OCI-M1 (cell line): ENCODE data around the gene HOXA5.

Experiments used
- DNase-seq: peaks from one replicate; lab custom pipeline; 2025; lab: John Stamatoyannopoulos, UW

Gene HOXA5

DNA sequence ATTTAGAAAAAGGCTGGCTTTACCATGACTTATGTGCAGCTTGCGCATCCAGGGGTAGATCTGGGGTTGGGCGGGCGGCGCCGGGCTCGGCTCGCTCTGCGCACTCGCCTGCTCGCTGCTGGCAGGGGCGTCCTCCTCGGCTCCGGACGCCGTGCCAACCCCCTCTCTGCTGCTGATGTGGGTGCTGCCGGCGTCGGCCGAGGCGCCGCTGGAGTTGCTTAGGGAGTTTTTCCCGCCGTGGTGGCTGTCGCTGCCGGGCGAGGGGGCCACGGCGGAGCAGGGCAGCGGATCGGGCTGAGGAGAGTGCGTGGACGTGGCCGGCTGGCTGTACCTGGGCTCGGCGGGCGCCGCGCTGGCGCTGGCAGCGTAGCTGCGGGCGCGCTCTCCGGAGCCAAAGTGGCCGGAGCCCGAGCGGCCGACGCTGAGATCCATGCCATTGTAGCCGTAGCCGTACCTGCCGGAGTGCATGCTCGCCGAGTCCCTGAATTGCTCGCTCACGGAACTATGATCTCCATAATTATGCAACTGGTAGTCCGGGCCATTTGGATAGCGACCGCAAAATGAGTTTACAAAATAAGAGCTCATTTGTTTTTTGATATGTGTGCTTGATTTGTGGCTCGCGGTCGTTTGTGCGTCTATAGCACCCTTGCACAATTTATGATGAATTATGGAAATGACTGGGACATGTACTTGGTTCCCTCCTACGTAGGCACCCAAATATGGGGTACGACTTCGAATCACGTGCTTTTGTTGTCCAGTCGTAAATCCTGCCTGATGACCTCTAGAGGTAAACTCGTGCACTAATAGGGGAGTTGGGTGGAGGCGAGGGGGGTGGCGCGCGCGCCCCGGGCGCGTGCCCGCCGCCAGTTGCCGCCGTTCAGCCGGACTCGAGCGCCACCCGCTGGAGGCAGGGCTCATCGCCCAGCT is at the start of gene HOXA5:
Gene HOXA5 (minus strand): TSS at position 659 of the 927 bp plus-strand sequence. CDS start 74 bp downstream, at position 585.
- DNase-seq = no peak

DNA sequence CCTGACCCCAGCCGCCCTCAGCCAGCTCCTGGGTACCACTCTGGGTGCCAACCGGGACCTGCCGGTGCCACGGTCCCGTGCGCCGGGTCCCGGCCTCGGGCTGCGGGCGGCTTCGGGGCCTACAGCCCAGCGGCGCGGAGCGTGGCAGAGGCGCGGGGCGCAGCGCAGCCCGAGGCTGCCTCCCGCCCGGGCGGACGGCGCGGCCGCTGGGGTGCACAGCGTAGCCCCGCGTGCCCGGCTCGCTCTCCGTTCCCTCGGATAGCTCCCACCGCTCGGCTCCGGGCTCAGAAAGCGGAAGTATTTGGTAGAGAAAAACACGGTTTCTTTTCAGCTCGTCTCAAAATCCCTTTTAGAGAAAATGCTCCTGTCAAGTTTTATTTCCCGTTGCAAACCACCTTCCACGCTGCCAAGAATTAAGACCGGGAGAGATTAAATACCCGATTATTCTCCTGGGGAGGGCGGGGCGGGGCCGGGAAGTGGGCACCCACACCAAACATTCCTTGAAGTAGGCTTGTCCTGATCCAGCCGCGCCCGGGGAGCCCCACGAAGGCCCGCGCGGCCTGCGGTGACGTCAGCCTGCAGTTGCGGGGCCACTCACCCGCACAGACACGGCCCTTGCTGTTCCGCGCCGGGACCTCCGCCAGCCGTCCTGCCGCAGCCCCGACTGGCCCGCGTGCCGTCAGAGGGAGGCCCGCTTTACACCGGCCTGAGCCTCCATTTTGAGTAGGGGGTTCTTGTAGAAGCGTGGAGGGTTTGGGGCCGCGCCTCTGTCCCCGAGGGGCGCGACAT is 49.3 kb upstream of the HOXA5 start:
- no peak for DNase-seq

DNA sequence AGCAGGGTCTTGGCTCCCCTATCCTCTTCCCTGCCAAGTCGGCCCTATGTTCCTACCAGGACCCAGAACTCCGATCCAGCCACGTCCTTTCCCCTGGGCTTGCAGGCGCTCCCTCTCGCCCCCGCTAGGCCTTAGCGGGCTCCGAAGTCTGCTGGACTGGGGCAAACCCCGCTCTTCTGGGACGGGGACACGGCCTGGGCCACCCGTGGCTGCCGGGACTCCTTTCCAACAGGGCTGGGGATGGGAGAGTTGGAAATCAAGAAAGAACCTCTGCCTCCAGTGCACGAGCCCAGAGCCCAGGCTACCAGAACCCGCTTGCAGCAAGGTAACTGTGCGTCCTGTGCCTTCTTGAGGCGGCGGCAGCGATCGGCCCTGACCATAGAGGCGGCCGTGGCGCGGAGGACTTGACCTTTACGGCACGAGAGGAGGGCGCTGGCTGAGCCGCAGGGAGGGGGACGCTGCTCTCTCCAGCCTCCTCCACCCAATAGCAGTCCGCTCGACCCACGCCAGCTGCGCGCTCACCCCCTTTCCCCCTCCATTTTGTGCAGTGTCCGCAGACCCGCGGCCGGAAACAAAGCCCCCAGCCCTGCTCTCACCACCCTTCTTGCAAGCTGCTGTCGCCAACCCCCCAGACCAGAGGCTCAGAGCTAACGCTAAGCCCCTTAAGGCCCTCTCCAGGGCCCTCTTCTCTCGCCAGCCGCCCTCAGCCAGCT is 48.5 kb upstream of the HOXA5 start:
- DNase-seq = no peak

DNA sequence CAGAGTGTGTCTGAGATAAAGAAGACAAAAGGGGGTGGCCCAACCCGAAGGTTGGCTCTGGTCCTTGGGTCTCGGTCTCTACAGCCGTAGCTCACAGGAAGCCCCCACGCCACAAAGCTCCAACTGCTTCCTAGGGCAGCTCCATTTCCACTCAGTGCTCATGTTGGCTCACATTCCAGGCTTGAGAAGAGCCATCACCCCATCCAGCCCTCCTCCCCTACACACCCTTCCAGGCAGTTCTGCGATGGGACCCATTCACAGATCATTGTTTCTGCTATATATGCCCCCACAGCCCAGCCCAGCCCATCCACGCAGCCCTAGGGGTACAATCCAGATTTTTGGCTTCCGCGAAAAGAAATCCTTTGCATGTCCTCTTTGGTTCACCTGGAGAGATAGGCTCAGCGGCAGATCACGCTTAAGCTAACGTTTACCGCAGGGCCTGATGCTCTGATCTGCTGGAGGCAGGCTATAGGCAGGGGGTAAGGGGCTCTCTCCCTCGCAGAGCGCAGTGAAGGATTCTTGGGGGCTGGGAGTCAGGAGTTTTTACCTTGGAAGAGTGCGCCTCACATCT is 47.8 kb upstream of the HOXA5 start:
- no peak for DNase-seq

DNA sequence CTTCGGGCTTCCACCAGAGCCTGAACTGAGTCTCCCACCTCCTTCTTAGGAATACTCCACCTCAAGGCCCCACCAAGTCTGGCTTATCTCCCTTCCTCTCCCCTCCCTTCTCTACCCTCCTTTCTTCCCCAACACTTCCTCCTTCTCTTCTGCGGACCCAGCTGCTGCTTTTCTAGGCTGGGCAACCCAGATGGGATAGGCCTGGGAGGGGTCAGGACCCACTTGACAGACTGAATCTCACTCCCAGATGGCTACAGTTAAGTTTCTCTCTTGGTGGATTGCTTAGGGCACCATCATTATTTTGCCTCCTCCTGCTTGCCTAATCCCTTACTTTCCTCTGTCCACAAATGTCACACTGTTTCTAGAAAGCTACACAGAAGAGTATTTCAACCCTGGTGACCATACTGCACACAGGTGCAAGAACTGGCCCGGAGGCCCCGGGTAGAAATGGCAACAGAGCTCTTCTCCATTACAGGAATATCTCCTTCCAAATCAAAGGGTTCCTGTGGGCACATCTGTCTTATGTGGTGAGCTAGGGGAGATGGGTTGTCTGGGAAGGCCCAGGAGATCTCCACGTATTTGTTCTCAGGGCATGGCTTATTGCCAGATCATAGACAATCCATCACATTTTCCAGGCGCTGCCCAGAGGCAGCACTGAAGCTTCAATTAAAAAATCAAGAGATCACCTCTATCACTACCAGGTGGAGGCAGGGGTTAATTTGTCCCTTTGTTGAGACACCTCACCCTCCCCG is 46.7 kb upstream of the HOXA5 start:
- no peak for DNase-seq

DNA sequence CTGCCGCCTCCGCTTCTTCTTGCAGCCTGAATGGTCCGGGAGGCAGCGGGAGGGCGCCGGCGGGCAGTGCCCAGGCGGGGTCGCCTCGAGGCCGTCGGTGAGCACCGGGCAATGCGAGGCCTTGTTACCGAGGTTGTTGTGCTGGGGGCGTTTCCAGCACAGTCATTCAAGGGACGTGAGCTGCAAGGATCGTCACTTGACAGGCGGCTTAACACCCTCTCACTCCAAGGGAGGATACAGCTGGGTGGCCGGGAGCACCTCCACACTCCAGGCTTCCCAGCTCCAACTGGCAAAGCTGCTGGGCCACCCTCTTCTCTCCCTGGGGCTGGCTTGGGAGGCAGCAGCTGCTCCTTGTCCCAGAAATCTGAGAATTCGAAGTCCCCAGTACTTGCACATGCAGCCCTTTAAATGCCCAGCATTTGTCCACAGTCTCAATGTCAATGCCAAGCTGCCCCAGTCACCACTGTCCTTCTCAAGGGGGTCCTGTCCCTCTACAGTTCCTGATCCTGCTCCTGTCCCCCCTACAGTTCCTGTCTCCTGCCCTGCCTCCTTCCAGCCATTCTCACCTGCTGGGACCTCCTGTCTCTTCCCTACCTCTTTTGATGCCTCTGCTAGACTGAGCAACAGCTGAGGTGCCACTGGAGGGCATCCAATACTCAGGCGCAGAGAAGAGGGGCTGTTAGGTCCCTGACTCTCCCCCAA is 46.0 kb upstream of the HOXA5 start:
- DNase-seq = no peak

DNA sequence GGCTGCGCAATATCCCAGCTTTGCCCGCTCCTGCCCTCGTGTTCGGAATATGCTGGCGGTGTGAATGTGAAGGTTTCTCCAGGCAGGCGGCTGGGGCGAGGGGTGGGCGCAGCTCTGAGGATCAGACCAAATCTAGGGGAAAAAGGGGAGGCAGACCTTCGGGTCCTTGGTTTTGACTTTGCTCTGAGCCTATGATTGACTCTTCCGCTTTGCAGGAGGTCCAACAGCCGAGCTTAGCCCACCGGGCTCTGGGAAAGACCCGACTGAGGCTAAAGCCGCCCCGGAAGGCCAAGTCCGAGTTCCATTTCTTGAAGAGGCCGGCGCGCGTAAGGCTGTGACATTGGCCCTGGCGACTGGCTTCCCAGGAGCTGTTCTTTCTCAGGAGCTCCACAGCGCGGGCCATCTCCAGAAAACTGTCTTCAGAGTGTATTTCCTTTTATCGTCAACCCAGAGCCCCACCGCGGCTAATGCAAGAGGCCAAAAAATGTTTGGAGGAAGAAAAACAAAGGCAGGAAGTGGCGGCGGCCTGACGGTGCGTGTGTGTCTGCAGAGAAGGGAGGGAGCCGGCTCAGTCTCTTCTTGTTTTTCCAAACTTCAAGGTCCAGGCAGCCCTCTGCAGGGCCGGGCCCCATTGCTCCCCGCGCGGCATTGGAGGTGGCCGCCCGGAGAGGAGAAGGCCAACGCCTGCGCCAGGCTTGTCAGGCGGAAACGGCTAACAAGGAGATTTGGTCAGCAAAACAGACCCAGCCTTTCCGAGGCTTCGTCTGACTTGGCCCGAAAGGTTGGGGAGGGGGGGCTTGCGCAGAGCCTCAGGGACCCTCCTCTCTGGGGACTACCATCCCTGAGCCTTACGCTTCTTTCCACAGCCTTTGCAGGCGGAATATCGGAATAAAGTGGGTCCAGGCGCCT is 45.2 kb upstream of the HOXA5 start:
- no peak for DNase-seq

DNA sequence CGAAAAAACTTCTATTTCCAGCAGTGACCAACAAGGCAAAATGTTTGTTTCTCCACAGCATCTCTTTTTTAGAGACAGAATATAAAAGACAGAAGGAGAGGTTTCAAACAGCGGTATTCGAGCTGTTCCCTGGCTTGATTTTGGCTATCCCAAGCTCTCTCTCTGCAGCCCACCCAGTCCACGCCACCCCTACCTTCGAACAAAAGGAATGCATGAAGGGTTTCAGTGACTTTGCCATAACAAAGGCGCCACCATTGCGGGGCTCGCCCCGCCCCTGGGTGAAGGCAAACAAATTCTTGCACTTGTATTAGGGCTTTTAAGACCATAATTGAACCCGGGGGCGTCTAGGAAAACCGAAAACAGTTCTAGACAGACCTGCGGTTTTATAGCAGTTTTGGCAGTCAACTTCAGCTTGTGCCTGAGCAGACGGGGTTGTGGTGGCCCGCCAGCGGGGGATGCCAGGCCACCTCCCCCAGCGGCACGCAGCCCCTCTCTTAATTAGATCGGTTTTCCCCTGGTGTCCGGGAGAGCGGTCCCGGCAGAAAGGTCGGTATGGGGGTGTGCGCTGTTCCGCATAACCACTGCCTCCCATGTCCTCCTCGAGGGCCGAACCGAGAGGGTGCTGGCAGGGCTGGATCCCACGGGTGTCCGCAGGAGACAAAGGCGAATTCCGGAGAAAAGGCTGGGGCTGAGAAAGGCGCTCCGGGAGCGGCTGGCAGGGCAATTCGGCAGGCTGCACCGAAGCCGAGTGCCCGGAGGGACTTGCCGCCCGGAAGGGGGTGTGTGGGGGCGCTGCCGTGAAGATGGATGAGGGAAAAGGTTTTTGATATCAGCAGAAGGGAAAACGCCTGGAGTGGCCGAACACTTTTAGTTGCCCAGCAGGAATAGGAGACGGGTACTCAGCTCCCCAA is 44.2 kb upstream of the HOXA5 start:
- no peak for DNase-seq

DNA sequence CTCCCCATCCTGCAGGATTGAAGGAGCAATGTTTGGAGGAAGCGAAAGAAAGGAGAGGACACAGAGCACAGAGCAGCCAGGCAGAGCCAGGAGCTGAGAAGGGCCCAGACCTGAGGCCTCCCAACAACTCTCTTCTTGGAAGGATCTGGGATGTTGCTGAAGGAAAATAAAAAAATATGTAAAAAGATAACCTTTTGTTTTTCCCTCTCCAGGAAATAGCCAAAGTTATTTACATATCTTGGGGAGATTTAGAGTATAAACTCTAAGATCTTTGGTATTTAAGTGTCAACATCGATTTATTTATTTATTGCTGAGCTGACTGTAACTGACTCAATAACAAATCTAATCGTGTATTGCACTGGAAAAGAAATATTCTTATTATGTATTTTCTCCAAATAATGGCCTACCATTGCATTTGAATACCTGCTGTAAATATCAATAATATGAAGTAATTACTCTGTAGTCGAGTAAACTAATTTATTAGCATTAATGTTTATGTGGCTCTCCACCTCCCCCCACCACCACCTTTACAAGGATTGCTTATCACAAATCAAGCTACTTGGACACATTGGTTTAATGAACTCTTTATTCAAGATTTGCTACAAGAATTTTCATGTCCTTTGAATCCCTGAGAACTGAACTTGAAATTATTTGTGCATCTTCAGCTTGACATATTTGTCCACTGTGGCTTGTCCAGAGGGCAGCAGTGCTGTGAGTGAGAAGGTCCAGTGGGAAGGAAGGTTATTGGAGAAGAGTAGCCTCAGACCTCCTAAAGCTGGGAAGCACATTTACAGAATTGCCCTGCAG is 43.4 kb upstream of the HOXA5 start:
- DNase-seq = no peak

DNA sequence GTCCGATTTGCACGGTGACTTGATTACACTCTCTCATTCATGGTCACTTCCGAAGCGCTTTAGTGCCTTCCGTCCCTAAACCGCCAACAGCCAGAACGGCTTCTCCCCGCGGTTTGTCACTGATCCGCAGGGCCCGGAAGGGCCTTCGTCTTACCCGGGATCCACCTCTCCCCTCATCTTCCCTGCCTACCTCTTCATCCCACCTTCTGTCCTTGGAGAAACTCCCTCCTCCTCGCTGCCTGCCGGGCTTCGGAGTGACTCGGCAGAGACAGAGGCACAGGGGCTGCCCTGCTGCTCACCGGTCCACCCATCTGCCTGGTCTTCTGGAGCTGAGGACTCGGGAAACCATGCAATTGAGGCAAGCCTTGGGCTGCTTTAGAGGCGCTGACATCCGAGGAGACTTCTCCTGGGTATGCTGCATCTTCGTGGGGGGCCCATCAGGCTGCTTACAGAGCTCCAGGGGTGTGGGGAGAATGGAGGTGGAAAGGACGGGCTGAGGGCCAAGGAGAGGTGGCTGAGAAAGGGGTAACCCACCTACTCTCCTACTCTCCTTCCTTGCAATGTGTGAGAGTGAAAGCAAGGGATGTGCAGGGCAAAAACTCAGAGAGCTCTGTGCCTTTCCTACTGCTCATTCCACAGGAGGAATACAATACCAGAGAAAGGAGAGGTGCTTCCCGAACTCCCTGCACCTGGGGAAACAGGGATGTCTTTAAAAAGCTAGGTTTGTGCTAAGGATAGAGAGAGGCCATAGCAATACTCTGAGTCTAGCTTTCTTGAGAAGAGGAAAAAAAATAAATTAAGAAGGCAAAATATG is 42.6 kb upstream of the HOXA5 start:
- DNase-seq = no peak

DNA sequence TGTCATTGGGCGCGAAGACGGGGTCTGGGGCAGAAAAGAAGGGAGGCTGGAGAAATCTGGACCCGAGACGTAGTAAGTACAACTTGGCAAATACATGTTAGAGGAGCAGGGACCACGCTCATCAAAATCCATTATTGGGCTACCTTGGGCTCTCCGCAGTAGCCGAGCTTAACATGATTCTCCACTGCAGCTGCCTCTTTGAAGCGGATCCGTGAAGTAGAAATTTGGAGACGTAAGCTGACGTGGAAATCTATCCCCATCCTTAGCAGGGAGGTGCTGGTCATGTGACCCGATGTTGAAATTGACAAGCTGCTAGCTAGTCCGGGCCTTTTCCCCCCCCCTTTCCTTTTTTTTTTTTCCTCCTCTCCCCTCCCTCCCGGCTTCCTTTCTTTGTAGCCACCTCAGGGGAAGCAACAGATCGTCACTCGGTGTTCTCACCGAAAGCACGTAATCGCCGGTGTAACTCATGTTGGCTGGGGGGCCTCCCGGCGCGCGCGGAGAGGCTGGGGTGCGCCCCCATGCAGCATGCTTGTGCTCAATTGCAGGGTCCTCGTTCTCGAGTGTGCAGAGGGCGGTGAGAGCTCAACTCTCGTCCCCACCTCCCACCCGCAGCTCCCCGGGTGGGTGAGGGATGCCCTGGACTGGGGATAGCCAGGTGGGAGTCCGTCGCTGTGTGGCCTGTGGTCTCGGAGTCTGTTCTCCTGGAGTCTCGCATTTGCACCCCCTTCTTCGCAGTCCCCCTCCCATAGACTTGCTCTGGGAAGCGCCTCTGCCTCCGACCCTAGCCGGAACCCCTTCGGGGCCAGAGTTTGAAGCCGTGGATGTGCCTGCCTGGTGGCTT is 41.8 kb upstream of the HOXA5 start, which contains the start of gene HOXA11:
Gene HOXA11 (minus strand): TSS at position 220 of the 841 bp plus-strand sequence. CDS start 88 bp downstream, at position 132.
- DNase-seq = no peak

DNA sequence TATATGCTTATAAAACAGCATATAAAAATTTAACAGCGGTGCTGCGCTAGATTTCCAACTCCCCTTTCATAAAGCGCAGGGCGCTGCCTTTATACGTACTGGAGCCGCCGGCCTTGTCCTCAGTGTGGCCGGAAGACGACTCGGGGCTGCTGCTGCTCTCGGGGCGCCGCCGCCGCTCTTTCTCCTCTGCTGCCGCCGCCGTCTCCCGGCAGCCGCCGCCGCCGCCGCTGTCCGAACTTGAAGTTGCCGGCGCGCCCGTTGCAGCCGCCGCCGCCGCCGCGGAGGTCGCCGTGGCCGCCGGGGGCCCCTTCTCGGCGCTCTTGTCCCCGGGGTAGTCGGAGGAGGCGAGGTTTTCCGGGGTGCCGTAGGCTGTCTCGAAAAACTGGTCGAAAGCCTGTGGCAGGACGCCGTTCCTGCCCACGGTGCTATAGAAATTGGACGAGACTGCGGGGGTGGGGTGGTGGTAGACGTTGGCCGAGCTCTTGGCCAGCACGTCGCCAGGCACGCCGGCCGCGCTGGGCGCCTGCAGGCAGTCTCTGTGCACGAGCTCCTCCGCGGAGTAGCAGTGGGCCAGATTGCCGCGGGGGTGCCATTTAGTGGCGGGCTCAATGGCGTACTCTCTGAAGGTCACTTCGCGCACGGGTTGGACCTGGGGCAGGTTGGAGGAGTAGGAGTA is 41.0 kb upstream of the HOXA5 start:
- peak; percentile 9 for DNase-seq

DNA sequence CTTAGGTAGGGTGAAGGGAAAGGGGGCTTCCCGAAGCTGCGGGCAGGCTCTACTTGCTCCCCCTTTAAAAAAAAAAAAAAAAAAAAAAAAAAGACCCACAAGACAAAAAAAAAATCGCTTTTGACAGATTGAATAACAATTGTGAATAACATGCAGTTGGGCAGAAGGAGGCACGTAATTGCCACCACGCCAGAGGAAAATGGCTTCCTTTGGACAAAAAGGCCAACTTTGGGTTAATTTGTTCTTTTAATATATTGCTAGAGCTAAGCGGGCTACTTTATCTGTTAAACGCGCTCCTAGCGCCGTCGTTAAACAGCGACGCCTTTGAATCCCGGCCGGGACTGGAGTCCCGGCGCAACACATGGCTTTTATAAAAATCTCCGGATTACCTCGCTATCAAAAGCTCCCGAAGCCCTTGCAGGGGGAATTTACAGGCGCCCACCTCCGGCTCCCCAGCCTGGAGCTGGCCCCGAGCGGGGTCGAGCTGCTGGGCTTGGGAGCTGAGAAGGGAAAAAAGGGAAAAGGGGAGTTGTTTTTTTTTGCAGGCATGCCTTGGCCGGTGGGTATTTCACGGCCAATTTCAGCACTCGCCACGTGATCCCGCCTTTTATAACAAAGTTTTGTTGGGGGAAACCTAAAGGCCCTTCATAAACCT is 40.3 kb upstream of the HOXA5 start:
- DNase-seq = peak; percentile 29

DNA sequence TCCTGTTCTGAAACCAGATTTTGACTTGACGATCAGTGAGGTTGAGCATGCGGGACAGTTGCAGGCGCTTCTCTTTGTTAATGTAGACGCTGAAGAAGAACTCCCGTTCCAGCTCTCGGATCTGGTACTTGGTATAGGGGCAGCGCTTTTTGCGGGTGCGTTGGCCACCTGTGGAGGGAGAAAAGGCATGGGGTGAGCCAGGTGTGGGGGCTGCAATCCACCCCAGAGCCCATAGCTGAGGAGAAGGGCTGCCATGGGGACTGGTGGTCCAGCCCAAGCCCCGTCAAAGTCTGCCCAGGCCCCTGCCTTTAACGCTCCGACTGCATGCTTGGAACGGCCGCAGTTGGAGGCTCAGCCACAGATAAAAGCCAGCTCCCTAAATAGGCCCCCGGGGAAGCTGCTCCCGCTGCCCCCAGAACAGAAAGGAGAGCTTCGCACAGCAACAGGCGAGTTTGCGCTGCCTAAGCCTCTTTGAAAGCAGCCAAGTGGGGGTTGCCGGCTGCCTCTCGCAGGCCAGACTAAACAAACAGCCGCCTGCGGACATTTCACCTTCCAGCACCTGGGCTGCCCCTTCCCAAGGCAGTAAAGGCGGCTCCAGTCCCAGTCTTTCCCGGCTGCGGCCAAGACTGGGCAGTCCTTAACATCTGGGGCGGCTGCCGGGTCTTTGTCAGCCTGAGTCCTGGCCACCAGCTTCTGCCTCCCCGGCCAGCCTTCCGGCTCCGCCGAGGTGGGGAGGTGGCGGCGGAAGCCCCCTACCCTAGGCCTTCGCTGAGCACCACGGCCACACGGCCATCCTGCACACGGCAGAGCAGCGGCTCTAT is 39.6 kb upstream of the HOXA5 start:
- no peak for DNase-seq
